Astrocyte (in vitro differentiated cells and primary cell): ENCODE measurements around the gene DUS1L.

Source experiments
- EZH2 ChIP-seq: IDR thresholded peaks from 2 replicates; pipeline ENCODE4 v1.6.1; 2012; ENCODE audit warnings: mild to moderate bottlenecking, low read length, inconsistent platforms; ENCODE audit not compliant: insufficient read depth
- TF ChIP-seq, protein P1 (sequence below): IDR thresholded peaks from 2 replicates; pipeline ENCODE4 v1.5.1; 2011; ENCODE audit warnings: low read depth, mild to moderate bottlenecking, inconsistent platforms, low read length, moderate library complexity; ENCODE audit not compliant: insufficient read depth

- TF ChIP-seq, protein P1, sequence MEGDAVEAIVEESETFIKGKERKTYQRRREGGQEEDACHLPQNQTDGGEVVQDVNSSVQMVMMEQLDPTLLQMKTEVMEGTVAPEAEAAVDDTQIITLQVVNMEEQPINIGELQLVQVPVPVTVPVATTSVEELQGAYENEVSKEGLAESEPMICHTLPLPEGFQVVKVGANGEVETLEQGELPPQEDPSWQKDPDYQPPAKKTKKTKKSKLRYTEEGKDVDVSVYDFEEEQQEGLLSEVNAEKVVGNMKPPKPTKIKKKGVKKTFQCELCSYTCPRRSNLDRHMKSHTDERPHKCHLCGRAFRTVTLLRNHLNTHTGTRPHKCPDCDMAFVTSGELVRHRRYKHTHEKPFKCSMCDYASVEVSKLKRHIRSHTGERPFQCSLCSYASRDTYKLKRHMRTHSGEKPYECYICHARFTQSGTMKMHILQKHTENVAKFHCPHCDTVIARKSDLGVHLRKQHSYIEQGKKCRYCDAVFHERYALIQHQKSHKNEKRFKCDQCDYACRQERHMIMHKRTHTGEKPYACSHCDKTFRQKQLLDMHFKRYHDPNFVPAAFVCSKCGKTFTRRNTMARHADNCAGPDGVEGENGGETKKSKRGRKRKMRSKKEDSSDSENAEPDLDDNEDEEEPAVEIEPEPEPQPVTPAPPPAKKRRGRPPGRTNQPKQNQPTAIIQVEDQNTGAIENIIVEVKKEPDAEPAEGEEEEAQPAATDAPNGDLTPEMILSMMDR: no peak
- TF ChIP-seq EZH2: no peak
Observed at GRCh38 chr17:82082456-82082855, 16.9 kb upstream of the DUS1L start.
